GM19023 (cell line): ENCODE data around the gene BIN2.
"Not testable (repeated sequence)": the region's sequence is repeated elsewhere in the genome, so short reads cannot be mapped to it uniquely, and the experiment has no call there.

Experiments
- ATAC-seq: cut with Tn5 transposase; IDR thresholded peaks from one replicate; pipeline ENCODE4 v1.9.1; 2021; ENCODE audit warnings: mild to moderate bottlenecking, moderate library complexity; ENCODE audit not compliant: unreplicated experiment

The BIN2 gene

DNA sequence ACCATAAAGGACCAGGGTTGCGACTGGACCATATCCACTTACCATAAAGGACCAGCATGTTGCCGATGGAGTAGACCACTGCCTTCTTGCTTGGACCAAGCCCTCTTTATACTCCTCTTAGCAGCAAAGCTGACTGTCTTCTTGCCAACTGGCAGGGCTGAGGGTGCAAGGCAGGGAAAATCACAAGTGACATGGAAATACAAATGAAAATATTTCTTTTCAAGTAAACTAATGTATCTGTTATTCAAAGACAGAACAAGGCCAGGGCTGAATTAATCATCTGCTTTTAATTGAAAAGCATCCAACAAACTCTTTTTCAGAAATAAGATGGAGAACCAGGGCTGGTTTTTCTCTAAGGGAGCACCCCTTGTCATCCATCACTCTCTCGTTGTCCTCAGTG lies 22.6 kb upstream of the BIN2 start, which contains the start of gene CELA1:
Gene CELA1 (minus strand): TSS at position 99 of the 400 bp plus-strand sequence. CDS start 41 bp downstream, at position 58.
- ATAC-seq: no peak

DNA sequence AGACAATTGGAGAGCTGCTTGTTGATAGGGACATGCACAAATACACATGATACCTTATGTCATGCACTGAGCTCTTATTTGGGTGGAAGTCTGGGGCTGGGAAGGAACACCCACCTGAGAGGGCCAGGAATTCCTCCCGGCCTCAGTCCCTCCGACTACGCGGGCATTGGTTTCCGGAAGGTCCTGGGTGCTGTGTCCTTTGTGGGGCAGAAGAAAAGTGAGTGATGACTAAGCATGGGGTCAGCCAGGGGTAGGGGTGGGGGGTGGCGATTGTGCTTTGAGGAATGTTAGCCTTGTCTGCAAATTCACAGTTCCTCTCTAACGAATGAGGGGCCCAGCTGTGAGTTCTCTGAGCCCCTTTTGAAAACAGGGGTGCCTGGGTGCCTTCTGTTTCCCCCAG lies 21.7 kb upstream of the BIN2 start:
- ATAC-seq: no peak

DNA sequence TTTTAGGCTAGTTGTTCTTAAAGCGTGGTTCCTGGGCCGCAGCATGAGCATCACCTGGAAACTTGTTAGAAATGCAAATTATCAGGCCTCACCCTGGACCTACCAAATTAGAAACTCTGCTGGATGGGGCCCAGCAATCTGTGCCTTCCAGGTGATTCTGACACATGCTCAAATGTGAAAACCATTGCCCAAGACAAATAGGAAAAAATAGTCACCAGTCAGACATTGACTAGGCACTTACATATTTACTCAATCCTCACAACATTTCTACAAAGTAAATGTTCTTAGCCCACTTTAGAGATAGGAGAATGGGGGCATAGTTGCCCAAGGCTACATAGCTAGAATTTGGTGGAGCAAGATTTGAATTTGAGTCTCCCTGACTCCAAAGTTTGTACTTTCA lies 19.2 kb upstream of the BIN2 start:
- ATAC-seq: no peak

DNA sequence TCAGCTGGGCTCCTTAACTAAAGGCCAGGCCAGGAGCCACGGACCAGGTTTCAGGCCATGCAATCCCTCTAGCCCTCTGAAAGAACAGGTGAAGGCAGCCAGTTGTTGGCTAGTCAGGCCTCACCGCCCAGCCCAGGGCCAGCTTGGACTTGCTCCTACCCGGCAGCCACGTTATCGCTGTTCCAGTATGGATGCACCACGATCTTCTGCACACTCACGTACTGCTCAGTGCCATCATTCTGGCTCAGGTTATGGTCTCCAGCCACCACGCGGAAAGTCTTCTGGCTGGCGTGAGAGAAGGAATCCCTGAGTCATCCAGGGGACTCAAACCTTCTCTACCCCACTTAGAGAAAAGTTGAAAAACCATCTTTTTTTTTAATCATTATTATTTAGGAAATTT lies 18.4 kb upstream of the BIN2 start:
- no peak for ATAC-seq

DNA sequence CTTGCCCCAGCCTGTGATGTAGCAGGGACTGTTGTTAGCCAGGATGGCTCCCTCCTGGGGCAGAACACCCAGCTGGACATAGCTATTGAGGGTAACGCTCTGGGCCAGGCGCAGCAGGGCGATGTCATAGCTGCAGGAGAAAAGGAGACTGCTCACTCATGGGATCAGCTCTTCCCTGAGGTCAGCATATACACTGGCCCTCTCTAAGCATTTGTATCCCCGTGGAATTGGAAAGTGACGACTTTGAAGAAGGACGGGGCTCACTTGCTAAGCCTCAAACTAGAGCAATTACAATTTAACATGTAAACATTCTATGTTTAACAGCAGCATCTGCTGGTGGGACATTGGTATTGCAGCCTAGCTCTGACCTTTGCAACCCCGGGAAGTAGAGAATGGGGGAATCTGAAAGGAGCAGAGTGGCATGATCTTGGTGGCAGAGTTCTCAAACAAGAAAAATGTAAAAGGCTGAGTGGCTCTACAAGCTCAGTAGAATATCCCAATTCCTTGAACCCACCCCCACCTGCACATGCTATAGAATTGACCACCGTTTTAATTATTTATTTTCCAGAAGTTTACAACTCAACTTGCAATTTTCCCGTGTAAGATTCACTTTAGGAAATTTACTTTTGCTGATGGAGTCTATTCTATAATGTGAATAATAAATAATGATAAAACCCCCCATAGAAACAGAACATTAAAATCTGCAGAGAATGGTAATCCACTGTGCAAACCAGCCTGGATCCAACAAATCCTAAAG lies 17.5 kb upstream of the BIN2 start:
- no peak for ATAC-seq

DNA sequence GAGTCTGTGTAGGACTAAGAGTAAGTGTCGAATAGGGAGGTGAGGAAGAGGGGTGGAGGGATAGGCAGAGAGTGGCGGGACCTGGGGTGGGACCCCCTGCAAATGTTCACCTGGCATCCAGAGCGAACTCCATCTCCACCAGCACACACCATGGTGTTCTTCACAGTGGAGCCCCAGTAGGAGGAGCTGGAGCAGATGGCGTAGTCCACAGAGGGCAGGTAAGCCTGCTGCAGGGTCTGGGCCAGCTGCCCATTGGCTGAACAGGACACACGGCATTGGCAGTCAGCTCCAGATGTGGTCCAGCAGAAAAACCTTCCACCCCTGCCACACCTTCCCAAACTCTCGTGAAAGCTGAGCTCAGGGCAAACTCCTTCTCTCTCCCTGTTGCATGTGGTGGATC lies 15.8 kb upstream of the BIN2 start:
- no peak for ATAC-seq

DNA sequence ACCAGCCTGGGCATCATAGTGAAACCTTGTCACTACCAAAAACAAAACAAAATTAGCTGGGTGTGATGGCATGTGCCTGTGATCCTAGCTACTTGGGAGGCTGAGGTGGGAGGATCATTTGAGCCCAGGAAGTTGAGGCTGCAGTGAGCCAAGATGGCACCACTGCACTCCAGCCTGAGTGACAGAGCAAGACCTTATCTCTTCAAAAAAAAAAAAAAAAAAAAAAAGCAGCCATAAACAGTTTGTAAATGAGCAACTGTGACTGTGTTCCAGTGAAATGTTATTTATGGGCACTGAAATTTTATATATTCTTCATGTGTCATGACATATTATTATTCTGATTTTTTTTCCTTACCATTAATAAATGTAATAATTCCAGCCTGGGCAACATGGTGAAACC lies 13.4 kb upstream of the BIN2 start:
- not testable (repeated sequence) for ATAC-seq

DNA sequence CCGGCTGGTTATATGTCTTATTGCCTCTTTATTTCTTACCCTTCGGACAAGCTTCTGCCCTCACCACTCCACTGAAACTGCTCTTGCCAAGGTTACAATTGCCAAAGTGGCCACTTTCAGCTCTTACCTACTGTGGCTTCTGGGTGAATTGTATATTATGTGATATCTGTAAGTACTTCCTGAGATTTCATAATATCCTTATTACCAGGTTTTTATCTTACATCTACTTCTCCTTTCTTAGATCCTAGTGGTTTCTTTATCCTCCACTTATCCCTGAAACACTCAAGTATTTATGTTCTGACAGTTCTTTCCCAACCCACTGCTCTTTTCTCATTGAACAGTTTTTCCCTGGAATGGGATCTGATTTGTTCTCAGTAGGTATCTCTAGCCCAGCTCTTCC lies 12.0 kb upstream of the BIN2 start:
- no peak for ATAC-seq

DNA sequence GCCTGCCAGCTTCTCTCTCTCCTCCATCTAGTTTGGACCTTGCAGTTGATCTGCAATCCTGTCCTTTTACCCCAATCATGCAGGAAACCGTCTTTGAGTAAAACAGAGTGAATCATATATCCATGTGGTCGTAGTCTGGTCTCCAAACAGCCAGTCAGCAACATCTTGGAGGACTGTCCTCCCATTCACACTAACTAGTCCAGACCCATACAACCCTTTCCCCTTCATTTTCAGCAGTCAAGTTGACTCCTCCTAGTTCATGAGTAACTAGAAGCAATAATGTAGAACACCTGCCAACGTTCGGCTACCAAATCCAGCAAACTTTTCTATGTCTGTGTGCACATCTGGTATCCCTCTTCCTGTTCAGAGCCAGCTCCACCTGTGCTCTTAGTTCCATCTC lies 10.8 kb upstream of the BIN2 start:
- ATAC-seq: no peak

DNA sequence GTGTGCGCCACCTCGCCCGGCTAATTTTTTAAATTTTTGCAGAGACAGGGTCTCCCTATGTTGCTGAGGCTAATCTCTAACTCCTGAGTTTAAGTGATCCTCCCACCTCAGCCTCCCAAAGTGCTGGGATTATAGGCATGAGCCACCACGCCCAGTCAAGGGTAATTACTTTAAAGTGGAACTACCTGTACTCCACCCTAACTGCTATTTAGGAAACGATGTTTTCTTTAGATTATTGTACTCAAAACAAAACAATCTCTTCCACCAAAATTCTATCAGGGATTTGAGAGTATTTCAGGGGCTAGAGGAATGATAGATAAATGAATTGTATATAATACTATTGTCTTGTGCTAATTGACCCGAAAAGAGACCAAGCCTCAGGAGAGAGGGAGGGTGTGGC lies 9.6 kb upstream of the BIN2 start:
- no peak for ATAC-seq

DNA sequence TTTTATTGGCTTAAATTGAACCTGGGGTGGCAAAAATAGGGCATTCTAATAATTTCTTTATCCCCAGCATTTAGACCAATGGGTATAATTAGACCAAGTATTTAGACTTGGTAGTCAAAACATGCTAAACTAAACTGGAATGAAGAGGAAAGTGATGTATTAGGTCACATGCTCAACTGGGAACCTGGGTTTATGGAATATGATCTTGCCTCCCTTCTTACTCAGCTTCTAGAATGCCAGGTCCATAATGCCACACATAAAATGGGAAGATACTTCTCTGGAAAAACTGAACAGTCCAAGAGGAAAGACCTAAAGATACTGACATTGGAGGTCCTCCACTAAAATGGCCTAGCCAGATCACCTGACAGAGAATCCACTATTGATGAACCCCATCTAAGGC lies 6.2 kb upstream of the BIN2 start:
- no peak for ATAC-seq

DNA sequence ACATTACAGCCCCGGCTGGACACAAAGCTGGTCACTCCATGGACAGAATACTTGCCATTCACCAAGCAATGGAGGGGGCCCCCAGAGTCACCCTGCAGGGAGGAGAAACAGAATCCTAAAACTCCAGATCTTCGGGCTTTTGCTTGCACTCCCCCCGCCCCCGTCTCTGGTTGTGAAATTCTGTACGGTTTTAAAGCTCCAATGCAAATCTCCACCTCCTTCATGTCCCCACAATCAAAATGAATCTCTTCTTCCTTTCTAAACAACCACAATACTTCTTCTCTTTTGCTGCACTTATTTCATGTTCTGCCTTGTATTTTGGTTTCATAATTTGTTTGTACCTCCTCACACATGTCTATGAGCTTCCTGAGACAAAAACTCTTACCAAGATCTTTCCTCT lies 5.8 kb upstream of the BIN2 start:
- ATAC-seq: no peak

DNA sequence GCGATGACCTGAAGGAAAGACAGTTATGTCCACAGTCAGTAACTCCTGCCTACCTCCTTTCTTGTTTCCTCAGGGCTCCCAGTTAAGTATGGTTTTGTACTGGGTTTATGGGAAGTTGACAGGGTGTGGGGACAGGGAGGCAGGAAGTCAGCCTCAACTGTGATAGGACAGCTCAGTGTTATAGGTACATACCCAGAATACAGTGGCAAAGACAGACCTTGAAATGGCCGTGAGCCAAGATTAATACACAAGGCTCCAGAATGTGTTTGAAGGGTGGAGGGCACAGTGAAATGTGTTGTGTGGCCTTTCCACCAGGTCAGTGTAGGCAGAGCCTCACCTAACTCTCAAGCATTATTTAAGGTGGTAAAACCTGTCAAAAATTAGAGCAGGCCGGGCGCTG lies 4.6 kb upstream of the BIN2 start:
- no peak for ATAC-seq

DNA sequence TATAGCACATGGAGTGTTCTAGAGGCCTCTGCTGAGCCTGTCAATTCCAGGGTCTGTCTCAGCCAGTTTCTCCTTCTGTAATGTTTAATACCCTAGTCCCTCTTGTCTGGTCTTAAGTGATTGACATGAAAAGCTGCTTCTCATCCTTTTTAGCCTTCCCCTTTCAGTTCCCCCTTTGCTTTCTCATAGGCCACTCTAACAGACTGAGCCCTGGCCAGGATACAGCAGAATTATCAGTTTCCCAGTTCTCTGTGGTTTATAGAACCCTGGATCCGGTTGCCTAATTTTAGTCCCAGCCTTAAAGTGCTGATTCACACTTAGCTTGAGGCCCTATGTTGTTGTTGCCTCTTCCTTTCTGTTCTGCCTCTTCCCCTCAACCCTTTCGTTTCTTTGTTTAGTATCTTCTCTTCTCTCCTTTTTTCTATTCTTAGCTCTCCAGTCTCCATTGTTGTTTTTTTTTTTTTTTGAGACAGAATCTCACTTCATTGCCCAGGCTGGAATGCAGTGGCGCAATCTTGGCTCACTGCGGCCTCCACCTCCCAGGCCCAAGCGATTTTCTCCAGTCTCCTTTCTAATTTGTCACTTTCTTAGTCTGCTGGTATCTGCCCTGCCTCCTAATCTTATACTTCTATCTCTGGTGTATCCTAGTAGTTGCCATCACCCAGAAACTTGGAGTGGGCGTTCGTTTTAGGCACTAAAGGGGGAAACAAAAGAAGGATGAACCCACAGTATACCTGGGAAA lies 2.9 kb upstream of the BIN2 start:
- ATAC-seq: peak; percentile 46

DNA sequence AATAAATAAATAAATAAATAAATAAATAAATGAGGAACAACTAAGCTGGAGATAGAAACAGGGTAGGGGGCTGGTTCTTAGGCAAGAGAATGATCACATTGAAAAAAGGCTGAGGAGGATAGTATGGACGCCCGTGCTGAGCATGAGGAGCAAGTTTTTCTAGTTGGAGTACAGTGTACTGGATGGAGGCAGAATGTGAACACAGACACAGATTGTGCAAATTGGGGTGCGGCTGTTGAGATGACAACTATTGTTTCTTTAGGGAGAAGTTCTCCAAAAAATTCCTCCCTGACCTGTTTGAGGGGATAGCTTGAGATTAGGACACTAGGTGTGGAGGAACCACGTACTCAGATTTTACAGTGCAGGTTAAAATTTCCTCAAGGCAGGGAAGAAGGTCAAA lies 979 bp upstream of the BIN2 start:
- no peak for ATAC-seq

DNA sequence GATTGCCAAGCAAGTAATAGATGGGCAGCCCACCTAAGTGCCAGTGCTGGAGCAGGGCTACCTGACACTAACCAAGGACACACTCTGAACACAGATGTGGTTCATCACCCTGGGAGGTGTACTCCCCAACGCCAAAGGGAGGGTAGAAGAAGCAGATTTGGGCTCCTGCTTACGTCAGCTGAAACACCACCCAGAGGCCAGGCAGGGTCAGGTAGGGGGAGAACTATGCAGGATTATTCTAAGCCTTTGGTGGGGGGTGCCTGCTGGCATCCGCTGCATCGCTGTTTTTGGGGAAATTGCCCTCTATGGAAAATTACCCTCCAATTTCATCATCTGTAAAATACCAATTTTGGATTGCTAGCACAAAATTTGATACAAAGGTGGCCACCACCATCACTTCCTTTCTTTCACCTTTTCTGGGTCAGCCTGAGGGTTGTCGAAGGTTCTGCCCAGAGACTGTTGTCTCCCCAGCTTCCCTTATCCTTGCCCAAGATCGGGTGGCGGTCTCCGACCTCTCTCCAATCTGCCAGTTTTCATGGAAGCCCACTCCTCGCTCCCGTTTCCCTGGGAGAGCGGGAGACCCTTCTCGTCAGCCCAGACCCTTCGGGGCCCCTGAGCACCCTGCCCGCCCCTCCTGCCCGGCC lies 535 bp downstream of the BIN2 start:
- peak; percentile 11 for ATAC-seq

DNA sequence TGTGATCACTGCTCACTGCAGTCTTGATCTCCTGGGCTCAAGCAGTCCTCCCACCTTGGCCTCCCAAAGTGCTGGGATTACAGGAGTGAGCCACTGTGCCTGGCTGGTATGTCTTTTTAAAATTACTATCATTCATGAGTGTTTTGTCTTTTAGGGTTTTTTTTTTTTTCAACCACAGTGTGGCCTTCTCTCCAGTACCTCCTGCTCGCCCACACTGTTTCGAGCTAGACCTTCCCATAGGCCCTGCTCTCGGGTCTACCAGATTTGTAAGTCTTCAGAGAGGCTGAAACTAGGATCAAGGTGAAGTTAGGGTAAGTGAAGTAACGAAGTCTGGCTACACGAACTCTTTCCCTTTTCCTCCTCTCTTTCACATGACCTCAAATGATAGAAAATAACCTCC lies 1.5 kb downstream of the BIN2 start:
- no peak for ATAC-seq

DNA sequence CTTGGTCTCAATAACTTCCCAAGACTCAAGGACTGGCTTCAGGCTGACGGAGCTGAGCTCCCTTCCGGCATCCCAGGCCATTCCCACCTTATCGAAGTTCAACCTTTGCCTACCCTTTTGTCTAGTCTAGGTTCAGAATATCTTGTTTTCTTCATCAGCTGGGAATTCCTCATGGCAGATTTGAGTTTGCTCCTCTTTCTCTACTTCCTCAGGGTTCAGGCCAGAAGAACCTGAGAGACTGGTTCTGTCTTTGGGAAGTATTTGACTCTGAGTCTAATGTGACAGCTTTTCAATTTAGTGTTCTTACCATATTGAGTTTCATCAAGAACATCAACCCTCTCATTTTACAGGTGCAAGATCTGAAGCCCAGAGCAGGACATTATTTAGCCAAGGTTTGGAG lies 2.1 kb downstream of the BIN2 start:
- ATAC-seq: no peak

DNA sequence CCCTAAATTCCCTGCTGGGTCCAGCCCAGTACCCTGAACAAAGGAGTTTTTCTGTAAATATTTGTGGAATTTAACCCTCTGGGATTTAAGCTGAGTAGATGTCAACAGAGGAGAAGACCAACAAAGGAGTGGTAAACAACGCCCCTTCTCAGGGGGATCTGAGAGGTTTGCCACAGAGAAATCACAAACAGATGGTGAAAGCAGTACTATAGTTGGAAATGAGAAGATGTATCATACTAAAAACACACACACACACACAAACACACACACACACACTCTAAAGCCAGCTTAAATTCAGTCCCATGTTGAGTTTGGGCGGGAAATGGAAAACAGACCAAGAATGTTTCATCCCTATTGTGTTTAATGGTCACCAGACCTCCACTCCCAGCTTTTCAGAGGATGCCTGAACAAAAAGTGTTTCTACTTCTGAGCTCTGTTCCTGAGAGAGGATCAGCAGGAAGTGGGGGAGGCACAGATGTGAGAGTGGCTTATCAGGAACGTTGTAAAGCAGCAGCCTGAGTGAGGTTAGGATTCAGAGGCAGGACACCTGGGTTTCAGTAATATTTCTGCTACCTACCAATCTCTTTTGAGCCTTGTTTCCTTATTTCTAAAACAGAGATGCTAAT lies 3.2 kb downstream of the BIN2 start:
- ATAC-seq: no peak

DNA sequence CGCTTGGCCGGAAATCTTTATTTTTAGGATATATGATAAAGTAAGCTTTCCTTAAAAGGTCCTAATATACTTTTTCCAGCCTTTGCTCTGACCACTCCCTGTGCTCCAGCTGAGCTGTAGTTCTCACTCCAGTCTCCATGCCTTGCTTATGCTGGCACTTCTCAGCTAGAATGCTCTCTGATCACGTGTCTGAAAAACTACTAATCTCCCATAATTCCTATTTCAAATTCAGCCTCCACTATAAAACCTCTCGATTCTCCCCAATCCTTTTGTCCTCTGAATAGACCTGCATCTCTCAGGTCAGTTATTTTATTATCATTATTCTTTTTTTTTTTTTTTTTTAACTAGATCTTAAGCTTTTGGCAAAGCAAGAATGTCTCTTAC lies 3.7 kb downstream of the BIN2 start:
- ATAC-seq: no peak

DNA sequence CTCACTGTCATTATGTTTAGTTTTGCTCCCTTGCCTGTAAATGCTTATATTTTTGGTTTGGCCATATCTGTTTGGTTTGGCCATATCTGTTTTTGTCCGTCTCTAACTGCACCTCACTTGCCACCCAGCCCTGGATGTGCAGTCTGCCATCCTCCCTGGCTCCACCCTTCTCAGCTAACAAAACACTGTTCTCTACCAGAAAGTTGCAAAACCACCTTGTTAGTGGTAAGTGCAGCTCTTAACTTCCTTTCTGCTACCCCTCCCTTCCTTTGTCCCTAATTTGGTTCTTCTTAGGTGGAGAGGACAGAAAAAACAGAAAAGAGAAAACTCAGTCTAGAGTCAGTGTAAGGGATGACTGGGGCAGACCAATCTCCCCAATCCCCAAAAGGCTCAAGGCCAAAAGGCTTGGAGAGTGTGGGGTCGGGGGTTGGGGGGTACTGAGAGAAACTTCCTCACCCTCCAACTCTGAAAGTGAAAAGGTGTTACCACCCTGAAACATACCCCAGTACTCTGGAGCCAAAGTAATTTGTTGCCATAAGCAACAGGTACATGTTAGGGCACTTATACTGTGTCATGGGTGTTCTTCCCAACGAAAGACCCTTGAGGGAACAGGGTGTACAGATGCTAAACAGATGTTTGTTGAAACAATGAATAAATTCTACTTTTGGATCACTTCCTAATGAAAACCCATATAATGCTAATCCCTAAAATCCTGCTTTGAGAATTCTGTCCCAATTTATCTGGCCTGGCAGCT lies 5.0 kb downstream of the BIN2 start:
- ATAC-seq: no peak
